ENCODE measurements around the gene HERPUD1. TPM values are rescaled to one million over a fixed set of nuclear protein-coding genes. Genes with fewer than 3 reads are reported as not detected.

Gene HERPUD1
- total and polyA plus RNA-seq, 2 donors from 2014 or later = 209 to 234 TPM

DNA sequence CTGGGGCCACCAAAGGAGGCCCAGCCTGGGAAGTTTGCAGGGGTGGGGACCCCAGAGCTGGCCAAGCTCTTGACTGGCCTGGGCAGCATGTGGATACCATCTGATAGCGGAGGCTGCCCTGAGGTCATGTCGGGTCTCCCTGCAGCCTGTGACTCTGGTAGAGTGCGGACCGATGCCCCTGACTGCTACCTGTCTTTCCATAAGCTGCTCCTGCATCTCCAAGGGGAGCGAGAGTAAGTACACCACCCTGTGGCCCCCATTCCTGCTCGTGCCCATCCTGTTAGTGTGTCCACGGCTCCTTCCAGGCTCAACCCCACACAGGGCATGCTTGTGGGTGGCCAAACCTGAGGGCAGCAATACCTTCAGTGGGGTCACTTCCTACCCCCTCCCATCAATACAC is 37.8 kb downstream of the HERPUD1 start:
- no peak for DNase-seq
- peaks cover 0 to 6% (median 5%) of the 10 kb centered on the region in 3 donors for H3K4me1 ChIP-seq (ENCODE audit: control insufficient read depth in 2 of 3, insufficient read depth in 2 of 3, low read depth in 1 of 3, low read length in 3 of 3)
- H3K9me3 ChIP-seq (ENCODE audit: control insufficient read depth in 2 of 3, insufficient read depth in 1 of 3, low read length in 3 of 3) = no peaks in the 10 kb centered on the region
- H3K36me3 ChIP-seq (ENCODE audit: control insufficient read depth in 2 of 3, insufficient read depth in 3 of 3, low read length in 3 of 3) = no peaks in the 10 kb centered on the region
- TF ChIP-seq, protein P1, sequence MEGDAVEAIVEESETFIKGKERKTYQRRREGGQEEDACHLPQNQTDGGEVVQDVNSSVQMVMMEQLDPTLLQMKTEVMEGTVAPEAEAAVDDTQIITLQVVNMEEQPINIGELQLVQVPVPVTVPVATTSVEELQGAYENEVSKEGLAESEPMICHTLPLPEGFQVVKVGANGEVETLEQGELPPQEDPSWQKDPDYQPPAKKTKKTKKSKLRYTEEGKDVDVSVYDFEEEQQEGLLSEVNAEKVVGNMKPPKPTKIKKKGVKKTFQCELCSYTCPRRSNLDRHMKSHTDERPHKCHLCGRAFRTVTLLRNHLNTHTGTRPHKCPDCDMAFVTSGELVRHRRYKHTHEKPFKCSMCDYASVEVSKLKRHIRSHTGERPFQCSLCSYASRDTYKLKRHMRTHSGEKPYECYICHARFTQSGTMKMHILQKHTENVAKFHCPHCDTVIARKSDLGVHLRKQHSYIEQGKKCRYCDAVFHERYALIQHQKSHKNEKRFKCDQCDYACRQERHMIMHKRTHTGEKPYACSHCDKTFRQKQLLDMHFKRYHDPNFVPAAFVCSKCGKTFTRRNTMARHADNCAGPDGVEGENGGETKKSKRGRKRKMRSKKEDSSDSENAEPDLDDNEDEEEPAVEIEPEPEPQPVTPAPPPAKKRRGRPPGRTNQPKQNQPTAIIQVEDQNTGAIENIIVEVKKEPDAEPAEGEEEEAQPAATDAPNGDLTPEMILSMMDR (IDR thresholded peaks at IDR 0.05; ENCODE audit: borderline replicate concordance, extremely low read depth, insufficient read depth) = no peak
- H3K4me3 ChIP-seq (ENCODE audit: low read length in 3 of 3) = no peak overlapping the region
- no peaks in the 10 kb centered on the region for H3K27me3 ChIP-seq (ENCODE audit: control insufficient read depth, insufficient read depth, low read length)
- no peak overlapping the region for H3K27ac ChIP-seq (ENCODE audit: low read depth in 2 of 2, low read length in 2 of 2)
- no peak overlapping the region for H3K9ac ChIP-seq (ENCODE audit: low read length in 3 of 3)
- FAIRE-seq = no peak
- intact Hi-C loops (cut with DNase I) = loop anchor here (10.0 kb wide), 1 partner anchor 75 kb away; no protein-coding TSS in a partner anchor

DNA sequence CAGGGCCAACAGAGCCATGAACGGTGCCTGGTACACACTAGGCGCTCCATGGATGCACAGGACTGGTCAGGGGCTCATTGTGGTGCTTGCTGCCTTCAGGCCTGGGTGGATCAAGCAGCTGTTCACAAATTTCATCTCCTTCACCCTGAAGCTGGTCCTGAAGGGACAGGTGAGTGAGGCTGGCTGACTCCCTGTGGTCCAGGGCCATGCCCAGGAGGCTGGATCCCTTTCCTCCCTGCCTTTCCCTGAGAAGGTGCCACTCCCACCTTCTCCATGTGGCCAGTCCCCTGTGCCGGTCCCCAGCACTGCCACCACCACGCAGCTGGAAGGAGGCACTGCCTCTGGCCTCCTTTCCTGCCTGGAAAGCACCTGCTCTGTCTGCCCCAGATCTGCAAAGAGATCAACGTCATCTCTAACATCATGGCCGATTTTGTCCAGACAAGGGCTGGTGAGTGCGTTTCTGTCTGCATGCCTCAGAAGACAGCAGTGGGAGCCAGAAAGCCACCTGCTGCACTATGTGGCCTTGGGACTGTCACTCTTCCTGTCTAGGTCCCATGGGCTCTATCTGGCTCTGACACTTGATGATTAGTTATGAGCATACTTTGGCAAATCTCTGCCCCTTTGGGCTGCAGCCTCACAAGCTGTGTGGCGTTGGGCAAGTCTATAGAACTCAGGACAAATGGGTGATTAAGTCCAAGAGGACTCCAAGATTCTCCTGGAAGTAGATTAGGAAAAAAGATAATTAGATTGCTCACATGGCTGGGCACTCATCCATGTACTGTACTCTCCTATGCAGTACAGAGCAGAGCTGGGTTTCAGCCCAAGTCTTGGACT is 39.2 kb downstream of the HERPUD1 start:
- TF ChIP-seq, protein P1 (IDR thresholded peaks at IDR 0.05; ENCODE audit: borderline replicate concordance, extremely low read depth, insufficient read depth) = no peak
- Histone ChIP-seq H3K36me3 (ENCODE audit: control insufficient read depth in 2 of 3, insufficient read depth in 3 of 3, low read length in 3 of 3) (no peaks in the 10 kb centered on the region), H3K9me3 (ENCODE audit: control insufficient read depth in 2 of 3, insufficient read depth in 1 of 3, low read length in 3 of 3) (no peaks in the 10 kb centered on the region), H3K4me3 (ENCODE audit: low read length in 3 of 3) (no peak overlapping the region), H3K27ac (ENCODE audit: low read depth in 2 of 2, low read length in 2 of 2) (no peak overlapping the region), H3K27me3 (ENCODE audit: control insufficient read depth, insufficient read depth, low read length) (no peaks in the 10 kb centered on the region), H3K4me1 (ENCODE audit: control insufficient read depth in 2 of 3, insufficient read depth in 2 of 3, low read depth in 1 of 3, low read length in 3 of 3) (peaks cover 0 to 3% (median 0%) of the 10 kb centered on the region in 3 donors), H3K9ac (ENCODE audit: low read length in 3 of 3) (no peak overlapping the region)
- FAIRE-seq (no peak), DNase-seq (no peak)
- intact Hi-C loops (cut with DNase I) = loop anchor here (10.0 kb wide), 1 partner anchor 74 kb away; no protein-coding TSS in a partner anchor

DNA sequence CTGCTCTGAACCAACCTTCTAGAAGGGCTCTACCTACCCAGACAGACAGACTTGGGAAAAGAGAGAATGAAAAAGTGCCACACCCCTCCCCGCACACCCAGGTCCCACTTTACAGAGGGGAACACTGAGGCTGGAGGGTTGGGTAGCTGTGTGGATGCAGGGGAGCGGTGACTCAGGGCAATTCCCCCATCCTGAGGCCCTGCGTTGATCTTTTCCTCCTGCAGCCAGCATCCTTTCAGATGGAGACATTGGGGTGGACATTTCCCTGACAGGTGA is 39.8 kb downstream of the HERPUD1 start:
- H3K27me3 ChIP-seq (ENCODE audit: control insufficient read depth, insufficient read depth, low read length) = no peaks in the 10 kb centered on the region
- DNase-seq (no peak), FAIRE-seq (no peak)
- no peak overlapping the region for H3K4me3 ChIP-seq (ENCODE audit: low read length in 3 of 3)
- H3K9me3 ChIP-seq (ENCODE audit: control insufficient read depth in 2 of 3, insufficient read depth in 1 of 3, low read length in 3 of 3) = no peaks in the 10 kb centered on the region
- intact Hi-C loops (cut with DNase I) = loop anchor here (10.0 kb wide), 1 partner anchor 73 kb away; no protein-coding TSS in a partner anchor
- peaks cover 0 to 3% (median 0%) of the 10 kb centered on the region in 3 donors for H3K4me1 ChIP-seq (ENCODE audit: control insufficient read depth in 2 of 3, insufficient read depth in 2 of 3, low read depth in 1 of 3, low read length in 3 of 3)
- H3K27ac ChIP-seq (ENCODE audit: low read depth in 2 of 2, low read length in 2 of 2) = no peak overlapping the region
- TF ChIP-seq, protein P1 (IDR thresholded peaks at IDR 0.05; ENCODE audit: borderline replicate concordance, extremely low read depth, insufficient read depth) = no peak
- no peak overlapping the region for H3K9ac ChIP-seq (ENCODE audit: low read length in 3 of 3)
- no peaks in the 10 kb centered on the region for H3K36me3 ChIP-seq (ENCODE audit: control insufficient read depth in 2 of 3, insufficient read depth in 3 of 3, low read length in 3 of 3)

All from kidney (tissue), 14 donors.